HT1080 (cell line): ENCODE results near the gene ATP6V0A4. TPM values are rescaled to one million over a fixed set of nuclear protein-coding genes. Genes with fewer than 3 reads are reported as not detected.
"Not testable (repeated sequence)": the region's sequence is repeated elsewhere in the genome, so short reads cannot be mapped to it uniquely, and the experiment has no call there.

Experiments
- DNase-seq: peaks from one replicate; pipeline ENCODE4 v3.0.0-alpha.2; 2015; ENCODE audit warnings: low read depth
- total RNA-seq: library from RNA; depleted of rRNA; stranded (reverse); fragments of >200 nt; shearing (Covaris generic); gene quantifications from 2 replicates; pipeline ENCODE4 v1.2.3, GENCODE V29; 2014

The ATP6V0A4 gene
- total RNA-seq, 1 experiment from 2014 or later, result 0.47 TPM

DNA sequence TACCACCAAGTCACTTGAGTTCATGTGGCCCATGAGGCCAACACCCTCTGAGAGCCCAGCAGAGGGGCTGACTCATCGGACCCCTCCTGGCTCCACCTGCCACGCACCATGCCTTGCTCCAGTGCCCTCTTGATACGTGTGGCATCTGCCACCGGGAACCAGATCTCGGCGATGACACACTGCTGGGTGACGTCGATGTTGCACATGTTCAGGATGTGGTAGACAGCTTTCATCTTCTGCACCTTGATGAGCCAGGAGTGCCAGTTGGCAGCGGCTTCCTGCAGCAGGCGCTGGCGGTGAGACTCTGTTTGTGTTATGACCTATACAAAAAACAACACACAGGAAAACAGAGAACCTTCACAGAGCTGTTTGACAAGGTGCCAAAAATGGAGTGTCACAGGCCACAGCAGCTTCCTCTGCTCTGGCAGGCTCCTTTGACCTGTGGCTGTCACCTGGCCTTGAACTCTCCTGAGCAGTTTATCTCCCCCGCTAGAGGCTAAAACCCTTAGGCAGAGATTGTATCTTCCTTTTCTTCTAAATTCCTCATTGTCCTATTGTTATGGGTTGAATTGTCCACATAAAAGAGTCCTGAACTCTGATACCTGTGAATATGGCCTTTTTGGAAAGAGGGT lies 45.4 kb downstream of the ATP6V0A4 start:
- DNase-seq, result peak; percentile 99

DNA sequence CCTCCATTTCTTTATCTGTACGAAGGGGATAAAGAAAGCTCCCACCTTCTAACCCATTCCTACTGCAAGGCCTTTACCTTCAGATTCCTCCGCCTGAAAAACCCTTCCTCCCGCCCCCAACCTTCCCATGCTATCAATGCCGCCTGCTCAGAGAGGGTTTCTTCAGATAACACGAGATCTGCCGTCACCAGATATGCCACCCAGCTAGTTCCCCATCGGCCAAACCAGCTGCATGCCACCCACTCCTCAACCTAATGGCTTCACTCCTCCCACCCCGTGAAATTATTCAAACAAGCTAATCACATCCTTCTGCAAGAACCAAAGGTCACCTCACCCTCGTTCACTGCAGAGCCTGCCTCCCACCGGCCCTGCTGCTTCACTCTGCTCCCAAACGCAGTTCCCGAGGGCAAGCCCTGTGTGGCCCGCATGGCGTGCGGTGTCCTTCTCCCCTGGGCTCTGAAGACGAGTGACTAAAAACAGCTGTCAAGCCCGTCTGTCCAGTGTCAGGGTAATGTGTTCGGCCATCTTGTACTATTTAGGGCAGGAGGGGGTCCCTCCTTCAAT lies 47.0 kb downstream of the ATP6V0A4 start:
- no peak for DNase-seq

DNA sequence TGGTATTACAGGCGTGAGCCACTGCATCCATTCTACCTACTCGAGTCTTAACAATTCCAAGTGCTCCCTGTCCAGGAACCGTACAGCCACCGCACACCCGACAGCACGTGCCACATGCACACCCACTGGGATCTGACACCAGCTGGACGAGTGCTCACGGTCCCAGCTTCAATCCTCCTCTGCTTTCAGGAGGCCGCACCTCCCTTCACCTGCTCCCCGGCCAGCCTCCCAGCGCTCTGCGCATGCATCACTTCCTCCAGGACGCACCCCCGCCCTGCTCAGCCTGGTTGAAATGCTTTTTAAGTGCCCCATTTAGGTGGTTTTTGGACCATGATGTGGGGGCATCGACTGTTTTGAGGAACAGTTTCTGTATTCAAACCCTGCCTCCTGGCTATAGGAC lies 47.5 kb downstream of the ATP6V0A4 start:
- no peak for DNase-seq

DNA sequence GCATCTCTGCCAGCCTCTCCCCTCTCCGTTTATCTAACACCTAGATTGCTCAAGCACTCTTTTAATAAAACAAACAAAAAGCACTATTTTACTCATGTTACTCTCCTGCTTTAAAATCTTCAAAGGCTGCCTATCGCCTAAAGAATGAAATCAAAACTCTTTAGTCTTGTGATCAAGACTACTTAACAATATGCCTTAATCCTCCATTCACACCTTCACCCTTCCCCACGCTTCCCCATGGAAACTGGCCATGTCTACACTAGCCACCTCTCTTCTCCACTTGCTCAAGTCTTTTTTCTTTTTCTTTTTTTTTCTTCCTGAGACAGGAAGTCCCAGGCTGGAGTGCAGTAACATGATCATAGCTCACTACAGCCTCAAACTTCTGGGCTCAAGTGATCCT lies 48.0 kb downstream of the ATP6V0A4 start:
- DNase-seq, result peak; percentile 32

DNA sequence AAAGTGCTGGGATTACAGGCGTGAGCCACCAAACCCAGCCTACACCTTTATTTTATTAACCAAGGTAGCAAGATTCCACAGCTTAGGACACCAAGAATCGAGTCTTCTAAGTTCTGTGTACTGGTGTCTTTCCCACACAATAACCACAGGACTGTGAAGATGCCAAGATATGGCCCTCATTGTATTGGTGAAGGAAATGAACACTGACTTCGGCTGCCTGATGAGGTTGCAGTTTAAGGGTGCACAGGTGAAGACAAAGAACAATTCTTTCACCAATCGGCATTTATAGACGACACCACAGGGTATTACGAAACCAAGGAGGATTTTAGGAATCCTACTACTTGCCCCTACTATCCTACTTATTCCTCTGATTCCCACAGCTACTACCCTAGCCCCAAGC lies 49.3 kb downstream of the ATP6V0A4 start:
- no peak for DNase-seq

DNA sequence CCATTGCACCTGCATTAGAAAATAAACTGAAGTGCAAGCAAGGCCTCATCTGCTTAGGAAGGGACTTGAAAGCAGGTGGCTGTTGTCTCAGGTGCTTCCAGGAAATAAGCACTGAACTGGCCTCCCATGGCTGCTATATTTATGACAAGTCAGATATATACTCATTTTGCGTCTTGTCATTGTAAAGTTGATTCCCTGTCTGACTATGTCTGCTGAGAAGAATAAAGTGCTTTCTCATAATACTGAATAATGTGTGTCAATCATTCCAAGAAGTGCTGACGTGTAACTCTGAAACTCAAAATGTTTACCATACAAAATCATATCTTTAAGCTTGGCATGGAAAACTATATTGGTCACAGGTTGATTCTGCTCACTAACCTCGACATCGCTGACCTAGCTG lies 51.9 kb downstream of the ATP6V0A4 start:
- no peak for DNase-seq

DNA sequence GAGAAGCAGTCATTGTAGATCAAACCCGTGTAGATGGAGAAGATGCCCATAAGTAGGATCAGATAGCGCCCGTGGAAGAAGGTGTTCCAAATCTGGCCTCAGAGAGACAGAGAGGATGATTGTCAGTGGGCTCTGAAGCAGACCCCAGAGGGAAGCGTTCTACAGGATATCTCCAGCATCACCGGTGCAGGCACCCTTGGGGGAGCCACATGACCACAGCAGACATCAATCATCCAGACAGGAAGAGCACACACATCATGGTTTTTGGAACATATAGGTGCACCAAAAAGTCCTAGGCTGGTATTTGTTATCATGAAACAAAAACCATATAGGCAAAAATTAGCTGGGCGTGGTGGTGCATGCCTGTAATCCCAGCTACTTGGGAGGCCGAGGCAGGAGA lies 52.8 kb downstream of the ATP6V0A4 start:
- no peak for DNase-seq

DNA sequence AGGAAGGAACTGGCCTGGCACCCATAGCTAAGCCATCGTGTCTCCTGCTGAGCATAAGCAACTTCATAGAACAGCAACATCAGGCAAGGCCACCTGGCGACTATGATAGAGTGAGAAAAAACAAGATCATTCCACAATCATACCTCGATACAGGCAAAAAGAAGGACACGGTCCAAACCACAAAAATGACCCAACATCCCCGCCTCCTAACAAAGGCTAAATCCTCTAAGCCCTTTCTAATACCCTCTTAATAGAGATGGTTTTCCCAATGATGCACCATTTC lies 56.6 kb downstream of the ATP6V0A4 start:
- no peak for DNase-seq

DNA sequence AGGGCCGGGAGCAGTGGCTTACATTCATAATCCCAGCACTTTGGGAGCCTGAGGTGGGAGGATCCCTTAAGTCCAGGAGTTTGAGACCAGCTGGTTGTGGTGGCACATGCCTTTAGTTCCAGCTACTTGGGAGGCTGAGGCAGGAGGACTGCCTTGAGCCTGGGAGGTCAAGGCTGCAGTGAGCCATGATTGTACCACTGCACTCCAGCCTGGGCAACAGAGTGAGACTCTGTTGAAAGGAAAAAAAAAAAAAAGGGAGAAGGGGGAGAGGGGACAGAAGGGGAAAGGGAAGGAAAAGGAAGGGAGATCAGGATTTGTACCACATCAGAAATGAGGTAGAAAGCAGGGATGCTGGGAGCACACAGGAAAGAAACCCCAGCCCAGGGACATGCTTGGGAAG lies 58.1 kb downstream of the ATP6V0A4 start:
- no peak for DNase-seq

DNA sequence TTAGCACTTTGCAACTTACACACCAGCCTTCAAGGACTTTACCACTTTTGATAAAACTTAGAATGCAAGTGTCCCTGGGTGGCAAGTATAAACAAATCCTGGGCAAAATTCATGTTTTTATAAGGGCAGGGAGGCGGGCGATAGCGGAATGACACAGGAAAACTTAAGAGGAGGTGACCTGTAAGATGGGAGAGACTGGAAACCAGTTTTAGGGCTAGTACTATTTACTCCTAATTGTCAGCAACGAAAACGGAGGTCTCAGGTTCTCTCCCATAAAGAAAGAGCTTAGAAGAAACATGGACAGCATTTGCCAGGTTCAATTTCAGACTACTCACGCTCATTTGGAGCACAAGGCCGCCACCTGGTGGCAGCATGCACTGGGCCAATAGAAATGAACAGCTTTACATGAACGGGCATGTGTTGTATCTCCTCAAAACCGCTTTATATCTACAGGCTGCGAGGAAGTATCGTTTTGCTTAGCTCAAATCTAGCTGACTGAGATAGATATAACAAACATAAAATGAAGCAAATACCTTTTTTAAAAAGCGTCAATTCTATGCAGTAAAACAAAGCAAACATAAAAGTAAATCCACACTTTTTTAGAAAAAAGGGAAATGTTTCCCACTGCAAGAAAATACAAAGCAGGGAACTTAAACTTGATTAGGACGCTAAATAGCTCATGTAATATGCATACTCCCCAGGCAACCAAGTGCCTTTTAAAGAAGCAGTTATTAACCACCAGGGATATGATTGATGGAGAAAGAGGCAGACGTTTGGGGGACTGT lies 59.3 kb downstream of the ATP6V0A4 start:
- DNase-seq, result peak; percentile 88

DNA sequence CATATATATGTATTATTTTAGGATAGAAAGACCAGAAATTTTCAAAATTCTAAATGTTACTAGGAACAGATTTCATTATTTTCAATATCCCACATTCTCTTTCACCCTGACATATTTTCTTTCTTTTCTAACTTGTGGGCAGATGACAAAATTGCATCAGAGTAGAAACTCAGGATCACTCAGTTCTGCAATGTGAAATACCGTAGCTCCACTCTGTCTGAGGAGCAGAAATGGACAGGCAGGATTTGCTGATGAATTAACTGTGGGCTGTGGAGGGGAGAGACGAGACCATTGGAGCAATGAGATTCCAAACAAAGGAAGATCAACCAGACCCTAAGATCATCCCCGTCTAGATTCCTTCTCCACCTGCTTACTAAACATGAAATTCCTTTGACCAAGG lies 59.9 kb downstream of the ATP6V0A4 start:
- no peak for DNase-seq

DNA sequence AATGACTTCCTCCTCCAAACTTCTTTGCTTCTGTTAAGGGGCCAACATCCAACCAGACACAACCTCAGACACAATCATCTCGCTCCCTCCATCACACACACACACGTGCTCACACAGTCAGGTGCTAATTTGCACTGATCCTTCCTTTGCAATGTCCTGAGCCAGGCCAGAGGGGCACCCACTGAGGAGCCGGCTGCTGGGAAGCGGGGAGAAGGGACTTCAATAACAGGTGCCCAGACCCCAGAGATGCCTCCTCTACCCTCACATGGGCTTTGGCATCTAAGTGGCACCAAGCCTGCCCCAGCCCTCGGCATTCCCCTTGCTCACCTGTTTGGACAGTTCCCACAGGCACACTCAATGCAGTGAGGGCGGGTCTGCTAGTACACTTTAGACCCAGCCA lies 62.6 kb downstream of the ATP6V0A4 start:
- DNase-seq, result no peak

DNA sequence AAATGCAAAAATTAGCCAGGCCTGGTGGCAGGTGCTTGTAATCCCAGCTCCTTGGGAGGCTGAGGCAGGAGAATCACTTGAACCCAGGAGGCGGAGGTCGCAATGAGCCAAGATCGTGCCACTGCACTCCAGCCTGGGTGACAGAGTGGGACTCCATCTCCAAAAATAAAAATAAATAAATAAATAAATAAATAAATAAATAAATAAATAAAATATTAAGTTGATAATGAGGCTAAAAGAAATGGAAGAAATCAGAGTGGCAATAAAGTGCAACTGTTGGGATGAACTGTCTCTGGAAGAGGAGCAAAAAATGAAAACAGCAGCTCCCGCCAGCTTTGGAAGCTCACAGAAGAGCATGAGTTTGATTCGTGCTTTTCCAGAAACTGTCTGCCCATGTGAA lies 66.3 kb downstream of the ATP6V0A4 start:
- DNase-seq, result not testable (repeated sequence)

DNA sequence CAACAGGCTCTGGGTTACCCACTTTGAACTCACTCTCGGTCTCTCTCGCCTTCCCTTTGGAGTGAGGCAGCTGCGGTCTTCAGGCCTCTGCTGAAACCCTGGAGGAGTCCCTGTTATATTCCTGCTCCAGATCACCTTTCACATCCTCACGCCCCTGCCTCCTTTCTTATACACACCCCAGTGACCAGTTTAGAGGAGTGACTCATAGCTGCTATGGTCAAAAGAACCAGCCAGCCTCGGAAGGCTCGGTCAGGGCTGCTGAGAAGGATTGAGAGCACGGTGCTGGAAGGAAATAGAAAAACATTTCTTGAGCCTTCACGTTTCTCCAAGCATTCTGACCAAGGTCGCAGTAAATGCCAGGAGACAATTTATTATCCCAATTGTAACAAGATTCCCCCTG lies 68.6 kb downstream of the ATP6V0A4 start:
- no peak for DNase-seq

DNA sequence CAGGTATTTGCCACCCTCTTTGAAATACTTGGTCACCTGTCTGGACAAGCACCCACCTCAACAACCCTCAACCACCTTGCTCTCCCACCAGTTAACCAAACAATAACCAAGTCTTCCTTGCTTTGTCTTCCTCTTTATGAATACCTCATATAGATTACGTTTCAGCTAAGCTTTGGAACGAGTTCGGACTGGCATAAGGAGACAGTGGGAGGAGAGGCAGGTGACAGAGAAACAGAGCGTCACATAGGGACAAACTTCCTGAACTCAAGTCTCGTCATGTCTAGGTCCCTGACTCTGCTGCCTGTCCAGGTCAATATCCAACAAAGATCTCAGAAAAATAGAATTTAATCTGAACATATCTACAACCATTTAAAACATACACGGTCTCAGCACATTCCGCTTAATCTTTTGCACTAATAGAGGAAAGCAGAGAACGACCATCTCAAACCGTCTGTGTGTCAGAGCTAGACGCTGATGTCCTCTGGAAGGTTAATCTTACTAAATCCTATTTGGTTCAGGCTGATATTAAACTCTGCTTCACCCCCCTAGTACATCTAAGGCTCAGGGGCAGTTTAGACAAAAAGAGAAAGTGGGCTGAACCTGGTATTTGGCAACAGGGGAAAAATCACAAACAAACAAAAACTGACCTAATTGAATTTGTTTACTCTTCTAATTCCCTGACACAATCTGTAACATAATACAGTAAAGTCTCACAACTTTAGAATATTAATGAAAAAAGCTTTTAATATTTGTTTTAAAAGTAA lies 70.5 kb downstream of the ATP6V0A4 start:
- no peak for DNase-seq

DNA sequence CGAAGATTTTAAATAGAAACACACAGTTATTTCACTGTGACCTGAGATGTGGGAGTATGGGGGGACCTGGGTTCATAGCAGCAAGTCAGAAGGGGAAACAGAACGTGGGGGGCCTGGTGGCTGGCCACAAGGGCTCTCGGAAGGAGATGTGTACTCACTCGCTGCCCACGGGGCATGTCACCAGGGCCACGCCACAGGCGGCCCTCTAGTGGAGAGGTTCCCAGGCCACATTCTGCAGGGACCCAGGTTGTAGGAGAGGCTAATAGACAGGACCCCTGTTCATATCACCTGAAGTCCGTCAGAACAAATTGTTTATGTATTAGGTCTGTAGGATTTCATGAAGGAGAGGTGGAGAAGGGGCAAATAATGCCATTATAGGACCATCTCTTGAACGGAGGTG lies 71.7 kb downstream of the ATP6V0A4 start:
- no peak for DNase-seq

DNA sequence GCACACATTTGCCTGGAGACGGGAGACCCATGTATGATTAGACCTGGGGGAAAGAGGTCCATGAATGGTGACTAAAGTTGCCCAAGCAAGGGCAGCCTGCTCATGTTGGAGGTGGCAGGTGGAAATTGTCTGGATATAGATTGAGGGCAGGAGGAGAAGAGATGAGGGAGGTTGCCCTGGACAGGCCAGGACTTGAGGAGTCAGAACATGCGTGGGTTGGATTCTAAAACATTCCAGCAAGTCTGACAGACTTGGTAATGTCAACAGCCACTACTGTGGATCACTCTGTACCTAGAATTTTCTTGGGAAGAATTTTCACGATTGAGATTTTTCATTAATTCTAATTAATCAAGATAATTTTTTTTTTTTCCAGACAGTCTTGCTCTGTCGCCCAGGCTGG lies 77.7 kb downstream of the ATP6V0A4 start:
- DNase-seq, result no peak

DNA sequence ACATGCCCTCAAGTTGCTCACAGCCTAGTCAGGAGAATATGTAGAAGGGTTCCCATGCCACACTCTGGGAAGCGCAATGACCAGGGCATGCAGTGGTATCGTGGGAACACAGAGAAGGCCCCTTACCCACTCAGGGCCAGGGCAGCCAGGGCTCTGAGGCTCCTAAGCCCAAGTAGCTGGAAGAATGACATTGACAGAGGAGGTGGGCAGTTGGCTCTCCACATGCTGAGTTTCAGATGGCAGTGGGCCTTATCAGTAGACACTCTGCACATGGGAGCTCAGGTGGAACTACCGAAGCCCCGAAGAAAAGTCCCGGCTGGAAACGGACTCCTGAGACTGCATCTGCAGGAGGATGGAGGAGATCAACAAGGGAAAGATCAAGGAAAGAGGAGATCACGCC lies 81.1 kb downstream of the ATP6V0A4 start:
- no peak for DNase-seq

DNA sequence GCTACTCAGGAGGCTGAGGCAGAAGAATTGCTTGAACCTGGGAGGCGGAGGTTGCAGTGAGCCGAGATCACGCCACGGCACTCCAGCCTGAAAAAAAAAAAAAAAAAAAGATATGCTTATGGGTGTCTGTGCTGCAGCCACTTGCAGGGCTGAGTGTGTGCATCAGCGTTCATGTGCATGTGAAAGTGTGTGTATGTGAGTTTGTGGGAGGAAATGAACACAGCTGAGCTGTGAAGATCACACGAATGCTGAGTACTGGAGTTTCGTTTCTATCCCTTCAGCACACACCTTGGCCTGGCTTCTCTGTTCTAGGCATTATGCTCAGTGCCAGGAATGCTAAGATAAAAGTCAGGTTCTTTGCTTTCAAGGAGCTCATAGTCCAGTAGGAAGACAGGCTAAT lies 84.8 kb downstream of the ATP6V0A4 start:
- DNase-seq, result no peak

DNA sequence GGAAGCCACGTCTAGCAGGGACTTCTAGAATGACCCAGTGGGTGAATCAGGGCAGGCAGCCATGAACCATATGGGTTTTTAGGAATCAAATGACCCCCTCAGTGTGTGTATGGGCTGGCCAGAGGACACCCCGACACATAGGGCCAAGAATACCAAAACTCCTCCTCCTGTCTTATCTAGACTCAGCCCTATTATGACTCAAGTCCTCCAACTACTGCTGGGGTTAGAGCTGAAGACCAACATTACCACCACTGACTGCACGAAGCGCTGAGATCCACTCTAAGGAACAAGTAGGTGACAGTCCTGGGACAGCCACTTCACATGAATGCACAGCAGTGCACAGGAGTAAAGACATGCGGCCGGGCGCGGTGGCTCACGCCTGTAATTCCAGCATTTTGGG lies 85.3 kb downstream of the ATP6V0A4 start:
- no peak for DNase-seq

DNA sequence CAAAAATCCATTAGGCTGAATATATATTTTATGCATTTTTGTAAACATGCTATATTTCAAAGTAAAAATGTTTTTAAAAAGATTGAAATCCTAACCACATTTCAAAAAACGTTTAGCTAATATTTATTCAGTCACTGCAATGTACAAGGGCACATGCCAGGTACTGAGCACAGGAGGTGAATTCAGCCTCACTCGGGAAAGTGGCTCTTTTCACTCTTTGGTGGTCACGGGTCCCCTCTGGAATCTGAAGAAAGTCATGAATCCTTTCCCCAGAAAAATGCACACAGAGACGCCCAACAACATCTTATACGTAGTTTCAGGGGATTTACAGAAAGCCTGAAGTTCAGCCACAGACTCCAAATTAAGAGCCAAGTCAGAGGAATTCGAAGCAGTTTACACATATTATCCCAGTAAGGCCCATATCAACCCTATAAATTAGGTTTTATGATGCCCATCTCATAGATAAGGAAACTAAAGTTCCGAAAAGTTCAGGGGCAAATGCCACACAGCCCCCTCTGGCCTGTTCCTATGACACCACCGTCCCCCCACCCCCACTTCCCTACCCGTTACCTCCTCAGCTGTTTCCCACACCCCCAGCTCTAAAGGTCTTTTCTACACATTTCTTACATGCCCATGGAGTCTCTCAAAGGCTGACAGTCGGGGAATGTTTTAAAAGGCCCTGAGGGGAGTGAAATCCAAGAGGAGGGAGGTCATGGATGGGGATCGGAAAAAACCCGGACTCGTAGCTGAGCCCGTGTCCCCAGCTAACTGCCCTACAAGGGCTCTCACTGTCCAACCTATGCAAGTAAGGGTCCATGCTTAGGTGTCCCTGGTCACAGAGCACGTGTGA lies 87.2 kb downstream of the ATP6V0A4 start:
- no peak for DNase-seq
